ENCODE results near the gene RAB19. TPM values are rescaled to one million over a fixed set of nuclear protein-coding genes. Genes with fewer than 3 reads are reported as not detected.

RAB19 gene
- total and polyA plus RNA-seq, 2 of the 13 experiments (the other 11 are each of a cell fraction or from before 2014, with no cell fraction given), result 0.31 TPM; not detected in 1

GRCh38 chr7:140397784-140398750, 5.8 kb upstream of the RAB19 start, which contains the start of gene SLC37A3 (continued):
- TF ChIP-seq, protein P1, sequence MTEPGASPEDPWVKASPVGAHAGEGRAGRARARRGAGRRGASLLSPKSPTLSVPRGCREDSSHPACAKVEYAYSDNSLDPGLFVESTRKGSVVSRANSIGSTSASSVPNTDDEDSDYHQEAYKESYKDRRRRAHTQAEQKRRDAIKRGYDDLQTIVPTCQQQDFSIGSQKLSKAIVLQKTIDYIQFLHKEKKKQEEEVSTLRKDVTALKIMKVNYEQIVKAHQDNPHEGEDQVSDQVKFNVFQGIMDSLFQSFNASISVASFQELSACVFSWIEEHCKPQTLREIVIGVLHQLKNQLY (CRISPR knock-in tag; IDR thresholded peaks at IDR 0.05), result 0 out of 2 replicates have a peak, but pooled peaks have one; percentile 26
- TF ChIP-seq SALL2 (CRISPR knock-in tag; IDR thresholded peaks at IDR 0.05) (peak; percentile 57), SRSF4 (IDR thresholded peaks at IDR 0.05; ENCODE audit: low read depth, low read length, poor library complexity, severe bottlenecking) (no peak), ZNF367 (CRISPR knock-in tag; IDR thresholded peaks at IDR 0.05; ENCODE audit: borderline replicate concordance) (no peak), SUZ12 (IDR thresholded peaks at IDR 0.05; ENCODE audit: low read depth, low read length) (peak; percentile 79), ASH2L (IDR thresholded peaks at IDR 0.05; ENCODE audit: insufficient read length, low read depth, low read length) (peak; percentile 54), THAP11 (CRISPR knock-in tag; IDR thresholded peaks at IDR 0.05) (peak; percentile 98), MXI1 (IDR thresholded peaks at IDR 0.05; ENCODE audit: borderline replicate concordance, low read depth, low read length) (peak; percentile 77; the same call in 1 of the 3 replicates), TFE3 (CRISPR knock-in tag; IDR thresholded peaks at IDR 0.05) (peak; percentile 86), TBL1XR1 (IDR thresholded peaks at IDR 0.05; ENCODE audit: borderline replicate concordance, low read length, partially characterized antibody) (peak; percentile 25), HCFC1 (IDR thresholded peaks at IDR 0.05; ENCODE audit: low read depth, low read length) (peak; percentile 91), FOXO4 (CRISPR knock-in tag; conservative IDR thresholded peaks at IDR 0.05) (no peak)
- TF ChIP-seq, protein P2, sequence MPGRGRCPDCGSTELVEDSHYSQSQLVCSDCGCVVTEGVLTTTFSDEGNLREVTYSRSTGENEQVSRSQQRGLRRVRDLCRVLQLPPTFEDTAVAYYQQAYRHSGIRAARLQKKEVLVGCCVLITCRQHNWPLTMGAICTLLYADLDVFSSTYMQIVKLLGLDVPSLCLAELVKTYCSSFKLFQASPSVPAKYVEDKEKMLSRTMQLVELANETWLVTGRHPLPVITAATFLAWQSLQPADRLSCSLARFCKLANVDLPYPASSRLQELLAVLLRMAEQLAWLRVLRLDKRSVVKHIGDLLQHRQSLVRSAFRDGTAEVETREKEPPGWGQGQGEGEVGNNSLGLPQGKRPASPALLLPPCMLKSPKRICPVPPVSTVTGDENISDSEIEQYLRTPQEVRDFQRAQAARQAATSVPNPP (CRISPR knock-in tag; IDR thresholded peaks at IDR 0.05), result no peak
- TF ChIP-seq, protein P3, sequence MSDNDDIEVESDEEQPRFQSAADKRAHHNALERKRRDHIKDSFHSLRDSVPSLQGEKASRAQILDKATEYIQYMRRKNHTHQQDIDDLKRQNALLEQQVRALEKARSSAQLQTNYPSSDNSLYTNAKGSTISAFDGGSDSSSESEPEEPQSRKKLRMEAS (IDR thresholded peaks at IDR 0.05), result peak; percentile 85
- TF ChIP-seq, protein P4, sequence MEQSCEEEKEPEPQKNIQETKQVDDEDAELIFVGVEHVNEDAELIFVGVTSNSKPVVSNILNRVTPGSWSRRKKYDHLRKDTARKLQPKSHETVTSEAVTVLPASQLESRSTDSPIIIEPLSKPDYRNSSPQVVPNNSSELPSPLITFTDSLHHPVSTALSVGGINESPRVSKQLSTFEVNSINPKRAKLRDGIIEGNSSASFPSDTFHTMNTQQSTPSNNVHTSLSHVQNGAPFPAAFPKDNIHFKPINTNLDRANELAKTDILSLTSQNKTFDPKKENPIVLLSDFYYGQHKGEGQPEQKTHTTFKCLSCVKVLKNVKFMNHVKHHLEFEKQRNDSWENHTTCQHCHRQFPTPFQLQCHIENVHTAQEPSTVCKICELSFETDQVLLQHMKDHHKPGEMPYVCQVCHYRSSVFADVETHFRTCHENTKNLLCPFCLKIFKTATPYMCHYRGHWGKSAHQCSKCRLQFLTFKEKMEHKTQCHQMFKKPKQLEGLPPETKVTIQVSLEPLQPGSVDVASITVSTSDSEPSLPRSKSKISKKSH (CRISPR knock-in tag; IDR thresholded peaks at IDR 0.05; ENCODE audit: borderline replicate concordance), result 0 out of 2 replicates have a peak, but pooled peaks have one; percentile 50

All from HepG2 (cell line).